Measurements from ENCODE around the gene IFT74. TPM values are rescaled to one million over a fixed set of nuclear protein-coding genes. Genes with fewer than 3 reads are reported as not detected.
"Not testable (repeated sequence)": the region's sequence is repeated elsewhere in the genome, so short reads cannot be mapped to it uniquely, and the experiment has no call there.

The IFT74 gene
- total RNA-seq, 4 donors from 2014 or later: 7.7 to 26.4 (median 8.7) TPM

DNA sequence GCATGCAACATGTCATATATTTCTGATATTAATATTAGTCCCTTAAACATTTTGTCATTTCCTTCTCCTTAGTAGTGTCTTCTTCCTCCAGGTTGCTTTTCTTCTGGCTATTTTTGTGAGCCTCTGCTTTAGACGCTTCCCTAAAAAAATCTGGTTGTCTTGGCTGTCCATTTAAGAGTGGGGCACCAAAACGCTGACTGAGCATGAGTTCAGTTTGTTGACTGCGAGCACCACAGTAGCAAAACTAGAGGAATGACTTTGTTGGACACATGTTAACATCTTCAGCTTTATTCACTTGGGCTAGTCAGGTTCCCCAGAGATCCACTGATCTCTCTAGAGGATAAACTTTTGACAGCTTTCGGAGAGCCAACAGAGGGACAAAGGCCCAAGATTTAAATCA, 133.5 kb downstream of the IFT74 start:
- H3K27ac ChIP-seq: no peak overlapping the region
- H3K27me3 ChIP-seq: no peaks in the 10 kb centered on the region
- no peak for DNase-seq
- TF ChIP-seq, protein P1, sequence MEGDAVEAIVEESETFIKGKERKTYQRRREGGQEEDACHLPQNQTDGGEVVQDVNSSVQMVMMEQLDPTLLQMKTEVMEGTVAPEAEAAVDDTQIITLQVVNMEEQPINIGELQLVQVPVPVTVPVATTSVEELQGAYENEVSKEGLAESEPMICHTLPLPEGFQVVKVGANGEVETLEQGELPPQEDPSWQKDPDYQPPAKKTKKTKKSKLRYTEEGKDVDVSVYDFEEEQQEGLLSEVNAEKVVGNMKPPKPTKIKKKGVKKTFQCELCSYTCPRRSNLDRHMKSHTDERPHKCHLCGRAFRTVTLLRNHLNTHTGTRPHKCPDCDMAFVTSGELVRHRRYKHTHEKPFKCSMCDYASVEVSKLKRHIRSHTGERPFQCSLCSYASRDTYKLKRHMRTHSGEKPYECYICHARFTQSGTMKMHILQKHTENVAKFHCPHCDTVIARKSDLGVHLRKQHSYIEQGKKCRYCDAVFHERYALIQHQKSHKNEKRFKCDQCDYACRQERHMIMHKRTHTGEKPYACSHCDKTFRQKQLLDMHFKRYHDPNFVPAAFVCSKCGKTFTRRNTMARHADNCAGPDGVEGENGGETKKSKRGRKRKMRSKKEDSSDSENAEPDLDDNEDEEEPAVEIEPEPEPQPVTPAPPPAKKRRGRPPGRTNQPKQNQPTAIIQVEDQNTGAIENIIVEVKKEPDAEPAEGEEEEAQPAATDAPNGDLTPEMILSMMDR (IDR thresholded peaks at IDR 0.05): no peak
- no peak for TF ChIP-seq POLR2A (IDR thresholded peaks at IDR 0.05)
- H3K9me3 ChIP-seq: no peaks in the 10 kb centered on the region
- no peaks in the 10 kb centered on the region for H3K36me3 ChIP-seq
- H3K4me3 ChIP-seq: no peak overlapping the region
- no peaks in the 10 kb centered on the region for H3K4me1 ChIP-seq

DNA sequence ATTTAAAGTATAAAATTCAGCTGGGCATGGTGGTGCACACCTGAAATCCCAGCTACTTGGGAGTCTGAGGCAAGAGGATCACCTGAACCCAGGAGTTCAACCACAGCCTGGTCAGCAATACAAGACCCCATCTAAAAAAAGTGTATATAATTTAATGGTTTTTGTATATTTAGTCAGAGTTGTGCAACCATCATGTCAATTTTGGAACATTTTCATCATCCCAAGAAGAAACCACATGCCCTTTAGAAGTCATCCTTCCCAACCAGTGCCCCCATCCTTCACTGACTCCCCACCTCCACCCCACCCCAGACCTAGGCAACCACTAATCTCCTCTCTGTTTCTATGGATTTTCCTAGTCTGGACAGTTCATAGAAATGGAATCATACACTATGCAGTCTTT, 134.0 kb downstream of the IFT74 start:
- no peaks in the 10 kb centered on the region for H3K27me3 ChIP-seq
- DNase-seq: no peak
- TF ChIP-seq POLR2A (IDR thresholded peaks at IDR 0.05): no peak
- TF ChIP-seq, protein P1 (IDR thresholded peaks at IDR 0.05): no peak
- no peaks in the 10 kb centered on the region for H3K4me1 ChIP-seq
- no peaks in the 10 kb centered on the region for H3K36me3 ChIP-seq
- no peak overlapping the region for H3K27ac ChIP-seq
- H3K4me3 ChIP-seq: no peak overlapping the region
- no peaks in the 10 kb centered on the region for H3K9me3 ChIP-seq

GRCh38 chr9:27090711-27091110, 134.5 kb downstream of the IFT74 start:
- Histone ChIP-seq H3K27ac (no peak overlapping the region), H3K4me1 (no peaks in the 10 kb centered on the region), H3K9me3 (no peaks in the 10 kb centered on the region), H3K27me3 (no peaks in the 10 kb centered on the region), H3K4me3 (no peak overlapping the region), H3K36me3 (no peaks in the 10 kb centered on the region)
- TF ChIP-seq, protein P1 (IDR thresholded peaks at IDR 0.05): no peak
- no peak for TF ChIP-seq POLR2A (IDR thresholded peaks at IDR 0.05)
- no peak for DNase-seq

DNA sequence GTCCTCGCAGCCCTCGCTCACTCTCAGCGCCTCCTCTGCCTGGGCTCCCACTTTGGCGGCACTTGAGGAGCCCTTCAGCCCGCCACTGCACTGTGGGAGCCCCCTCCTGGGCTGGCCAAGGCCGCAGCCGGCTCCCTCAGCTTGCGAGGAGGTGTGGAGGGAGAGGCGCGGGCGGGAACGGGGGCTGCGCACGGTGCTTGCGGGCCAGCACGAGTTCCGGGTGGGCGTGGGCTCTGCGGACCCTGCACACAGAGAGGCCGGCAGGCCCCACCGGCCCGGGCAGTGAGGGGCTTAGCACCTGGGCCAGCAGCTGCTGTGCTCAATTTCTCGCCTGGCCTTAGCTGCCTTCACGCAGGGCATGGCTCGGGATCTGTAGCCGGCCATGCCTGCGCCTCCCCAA, 136.3 kb downstream of the IFT74 start:
- DNase-seq, H3K9me3 ChIP-seq, H3K4me3 ChIP-seq, H3K27me3 ChIP-seq, H3K36me3 ChIP-seq, H3K27ac ChIP-seq, H3K4me1 ChIP-seq: not testable (repeated sequence)

- not testable (repeated sequence) for H3K4me1 ChIP-seq, H3K27me3 ChIP-seq
These were observed 137.3 kb downstream of the IFT74 start for GRCh38 chr9:27093384-27094067.

DNA sequence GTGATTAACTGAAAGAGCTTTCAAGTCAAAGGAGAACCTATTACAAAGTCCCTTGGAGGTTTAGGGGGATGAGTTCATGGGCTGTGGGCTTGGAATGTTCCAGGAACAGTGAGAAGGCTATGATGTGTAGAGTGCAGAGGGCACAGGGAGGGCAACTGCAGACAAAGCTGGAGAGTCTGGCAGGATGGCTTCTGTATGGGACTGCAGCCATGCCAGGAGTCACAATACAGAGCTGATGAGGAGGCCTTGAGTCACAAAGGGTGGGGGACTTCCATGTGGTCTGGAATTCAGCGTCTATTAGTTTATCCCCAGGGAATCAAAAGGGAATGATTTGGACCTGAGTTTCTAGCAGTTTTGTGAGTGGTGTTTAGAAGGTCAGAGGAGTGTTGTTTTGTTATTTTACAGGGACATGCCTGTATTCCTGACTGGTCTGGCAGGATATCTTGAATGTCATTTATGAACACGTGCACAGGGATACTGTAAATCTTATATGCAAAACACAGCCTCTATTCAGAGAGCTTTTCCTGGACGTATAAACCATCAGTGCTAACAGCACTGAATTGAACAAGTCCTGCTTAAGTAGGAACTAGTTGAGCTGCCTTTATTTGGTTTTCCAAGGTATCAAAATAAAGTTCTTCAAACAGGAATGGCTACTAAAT, 138.6 kb downstream of the IFT74 start:
- H3K27me3 ChIP-seq: no peaks in the 10 kb centered on the region
- H3K4me1 ChIP-seq: no peaks in the 10 kb centered on the region
- no peaks in the 10 kb centered on the region for H3K9me3 ChIP-seq
- H3K4me3 ChIP-seq: no peak overlapping the region
- H3K36me3 ChIP-seq: no peaks in the 10 kb centered on the region
- no peak for TF ChIP-seq POLR2A (IDR thresholded peaks at IDR 0.05)
- TF ChIP-seq, protein P1 (IDR thresholded peaks at IDR 0.05): no peak
- no peak for DNase-seq
- H3K27ac ChIP-seq: no peak overlapping the region

More at GRCh38 chr9:27093384-27094067, 137.3 kb downstream of the IFT74 start:
- H3K27ac ChIP-seq, H3K4me3 ChIP-seq, H3K9me3 ChIP-seq, DNase-seq, H3K36me3 ChIP-seq: not testable (repeated sequence)
